GM10248 (cell line): ENCODE measurements around the gene PIGO.
A peak's percentile ranks its signal among the peaks of the same experiment; 100 is the strongest.

Source experiments
- CTCF ChIA-PET: fragments of 300-600 bp; sonication (Branson Sonifier 250); formaldehyde crosslinking; extraction: SDS; loops from one replicate; lab custom pipeline; 2021; ENCODE audit warnings: antibody characterized with exemption; lab: Yijun Ruan, JAX
- POLR2A ChIA-PET: fragments of 350-650 bp; sonication (Branson Sonifier 250); formaldehyde crosslinking; extraction: SDS; loops from one replicate; lab custom pipeline; 2020; ENCODE audit warnings: antibody characterized with exemption; lab: Yijun Ruan, JAX
- DNase-seq: peaks from one replicate; pipeline ENCODE4 v3.0.0; 2012; ENCODE audit errors: extremely low spot score
- CTCF ChIP-seq: IDR thresholded peaks from 2 replicates; pipeline ENCODE4 v1.5.1; 2012; ENCODE audit warnings: mild to moderate bottlenecking, low read depth; ENCODE audit errors: extremely low read depth, missing control alignments, control extremely low read depth

PIGO gene

GRCh38 chr9:35056571-35057270 lies 39.7 kb downstream of the PIGO start:
- ChIA-PET CTCF (no interaction called here), POLR2A (no interaction called here)
- TF ChIP-seq CTCF: no peak
- DNase-seq: no peak

GRCh38 chr9:35054871-35055644 lies 41.3 kb downstream of the PIGO start:
- TF ChIP-seq CTCF: no peak
- CTCF ChIA-PET: interaction anchor here (1.4 to 1.5 kb wide), 2 partner anchors 12 to 155 kb away, joined by 3 read pairs; no protein-coding TSS in a partner anchor
- DNase-seq: no peak
- POLR2A ChIA-PET: no interaction called here

DNA sequence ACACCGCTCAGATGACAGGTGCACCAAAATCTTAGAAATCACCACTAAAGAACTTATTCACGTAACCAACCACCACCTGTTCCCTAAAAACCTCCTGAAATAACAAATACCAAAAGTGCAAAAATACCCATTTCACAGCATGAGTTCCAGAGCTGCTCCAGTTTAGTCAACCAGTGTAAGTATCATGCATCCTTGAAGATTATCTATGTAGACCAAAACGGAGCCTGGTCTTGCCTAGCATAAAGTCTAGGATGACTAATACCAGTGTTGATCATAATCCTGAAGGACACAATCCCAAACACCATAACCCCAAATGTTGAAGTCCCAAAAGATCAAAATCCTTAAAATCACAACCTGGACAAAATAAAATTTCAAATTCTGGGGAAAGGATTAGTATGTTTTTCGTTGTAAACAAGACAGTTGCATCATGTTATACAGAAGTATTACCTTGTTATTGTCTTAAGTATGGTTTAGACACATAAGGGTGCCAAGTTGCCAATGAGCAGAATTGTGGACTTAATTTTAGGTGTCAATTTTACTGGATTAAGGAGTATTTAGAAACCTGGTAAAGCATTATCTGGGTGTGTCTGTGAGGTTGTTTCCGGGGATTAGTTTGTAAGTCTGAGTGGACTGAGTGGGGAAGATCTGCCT lies 42.1 kb downstream of the PIGO start:
- no peak for DNase-seq
- TF ChIP-seq CTCF: no peak
- POLR2A ChIA-PET: no interaction called here
- CTCF ChIA-PET: interaction anchor here (1.1 to 1.5 kb wide), 3 partner anchors 10 to 155 kb away, joined by 3 read pairs; no protein-coding TSS in a partner anchor

DNA sequence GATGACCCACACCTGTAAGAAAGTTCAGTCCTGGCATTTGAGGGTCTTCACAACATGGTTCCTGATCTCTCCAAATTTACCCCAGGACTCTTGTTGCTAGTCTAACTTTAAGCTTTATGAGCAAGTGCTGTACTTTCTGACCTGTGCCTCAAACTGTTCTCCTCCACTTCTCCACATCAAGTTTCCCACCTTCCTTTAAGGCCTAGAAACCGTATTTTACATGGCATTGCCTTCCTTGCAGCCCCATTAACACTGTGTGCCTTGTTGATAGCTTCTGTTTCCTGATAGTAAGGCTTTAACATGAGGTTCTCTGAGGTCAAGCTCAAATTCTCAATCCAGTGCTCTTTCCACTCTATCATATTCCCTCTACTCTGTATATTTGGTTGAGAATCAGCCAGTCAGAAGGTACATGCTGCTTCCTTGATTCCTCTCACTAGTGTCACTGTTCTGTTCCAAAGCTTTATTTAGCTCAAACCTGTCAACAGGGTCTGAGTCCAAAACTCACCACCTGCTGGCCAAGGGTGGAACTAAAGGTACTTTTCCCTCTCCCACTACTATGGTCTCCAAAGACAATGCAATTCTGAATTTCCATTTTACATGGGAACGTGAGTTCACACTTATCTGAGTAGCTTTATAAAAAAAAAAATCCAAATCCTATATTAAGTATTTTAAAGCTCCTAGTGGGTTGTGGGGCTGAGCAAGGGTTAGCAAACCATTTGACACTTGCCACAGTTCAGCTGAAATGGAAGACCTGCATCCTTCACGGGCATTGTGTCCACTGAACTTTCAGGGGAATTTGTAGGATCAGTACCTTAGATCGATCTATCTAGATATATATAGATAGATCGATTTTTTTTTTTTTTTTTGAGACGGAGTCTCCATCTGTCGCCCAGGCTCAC lies 45.1 kb downstream of the PIGO start:
- ChIA-PET POLR2A (interaction anchor here (1.0 to 1.2 kb wide), 5 partner anchors 8 to 29 kb away, joined by 3 to 5 read pairs (median 3); partner anchors contain the start of genes FANCG and VCP), CTCF (interaction anchor here (0.6 to 4.7 kb wide), 44 partner anchors 10 to 549 kb away, joined by 3 to 90 read pairs (median 4); partner anchors contain the start of genes ATOSB, DNAJB5, FANCG and PIGO)
- TF ChIP-seq CTCF: peak; percentile 65
- peak; percentile 61 for DNase-seq

GRCh38 chr9:35048511-35048910 lies 47.9 kb downstream of the PIGO start:
- DNase-seq: no peak
- no peak for TF ChIP-seq CTCF
- ChIA-PET POLR2A (no interaction called here), CTCF (interaction anchor here (2.6 to 4.7 kb wide), 2 partner anchors 51 to 151 kb away, joined by 5 to 90 read pairs; a partner anchor contains a TSS)
